GM18498 (cell line): ENCODE data around the gene LRRC2.
"Not testable (repeated sequence)": the region's sequence is repeated elsewhere in the genome, so short reads cannot be mapped to it uniquely, and the experiment has no call there.

Experiments used
- ATAC-seq: cut with Tn5 transposase; IDR thresholded peaks from one replicate; pipeline ENCODE4 v1.9.1; 2021; ENCODE audit warnings: mild to moderate bottlenecking, moderate library complexity; ENCODE audit not compliant: unreplicated experiment

LRRC2 gene

DNA sequence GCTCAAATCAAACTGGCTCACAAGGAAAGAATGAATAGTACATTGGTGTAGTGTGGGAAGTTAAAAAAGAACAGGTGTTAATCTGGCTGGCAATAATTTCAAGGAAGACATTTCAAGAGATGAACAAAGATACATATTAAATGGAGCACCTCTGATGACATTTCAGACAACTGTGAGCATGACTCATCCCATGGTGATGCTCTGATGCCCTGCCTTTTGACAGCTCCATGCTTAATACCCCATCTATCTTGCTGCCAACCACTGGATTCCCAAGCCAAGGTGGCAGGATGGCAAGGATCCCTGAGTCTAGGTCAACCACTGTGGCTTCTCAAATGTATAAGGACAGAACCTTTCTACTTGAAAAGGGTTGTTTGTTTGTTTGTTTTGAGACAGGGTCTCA lies 29.3 kb downstream of the LRRC2 start:
- ATAC-seq = no peak

GRCh38 chr3:46535746-46536145 lies 30.4 kb downstream of the LRRC2 start:
- no peak for ATAC-seq

GRCh38 chr3:46533091-46533490 lies 33.0 kb downstream of the LRRC2 start:
- ATAC-seq = no peak

- no peak for ATAC-seq
Measured at GRCh38 chr3:46527239-46527638, 38.9 kb downstream of the LRRC2 start.

GRCh38 chr3:46524832-46525231 lies 41.3 kb downstream of the LRRC2 start:
- ATAC-seq = no peak

DNA sequence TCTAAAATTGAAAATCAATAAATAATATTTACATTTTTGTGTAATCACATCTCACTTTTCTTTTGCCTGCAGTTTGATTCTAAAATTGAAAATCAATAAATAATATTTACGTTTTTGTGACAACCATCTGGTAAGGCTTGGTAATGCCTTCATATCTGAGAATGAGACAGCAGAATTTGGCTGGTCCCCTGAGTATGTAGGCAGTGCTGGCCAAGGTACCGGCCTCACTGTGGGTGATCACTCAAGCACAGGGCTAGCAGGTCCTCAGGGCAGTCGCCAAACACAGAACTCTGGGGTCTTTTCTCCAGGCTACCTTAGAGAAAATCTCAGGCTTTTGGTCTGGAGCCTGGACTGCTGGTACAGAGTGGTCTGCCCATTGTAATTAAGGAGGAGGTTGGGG lies 42.1 kb downstream of the LRRC2 start:
- ATAC-seq = no peak

GRCh38 chr3:46523556-46523955 lies 42.5 kb downstream of the LRRC2 start:
- ATAC-seq = no peak

DNA sequence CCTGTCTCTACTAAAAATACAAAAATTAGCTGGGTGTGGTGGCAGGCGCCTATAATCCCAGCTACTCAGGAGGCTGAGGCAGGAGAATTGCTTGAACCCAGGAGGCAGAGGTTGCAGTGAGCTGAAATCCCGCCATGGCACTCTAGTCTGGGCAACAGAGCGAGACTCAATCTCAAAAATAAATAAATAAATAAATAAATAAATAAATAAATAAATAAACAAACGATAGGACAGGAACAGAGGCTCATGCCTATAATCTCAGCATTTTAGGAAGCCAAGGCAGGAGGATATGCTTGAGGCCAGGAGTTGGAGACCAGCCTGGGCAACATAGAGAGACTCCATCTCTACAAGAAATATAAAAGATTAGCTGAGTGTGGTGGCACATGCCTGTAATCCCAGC lies 43.9 kb downstream of the LRRC2 start:
- not testable (repeated sequence) for ATAC-seq

DNA sequence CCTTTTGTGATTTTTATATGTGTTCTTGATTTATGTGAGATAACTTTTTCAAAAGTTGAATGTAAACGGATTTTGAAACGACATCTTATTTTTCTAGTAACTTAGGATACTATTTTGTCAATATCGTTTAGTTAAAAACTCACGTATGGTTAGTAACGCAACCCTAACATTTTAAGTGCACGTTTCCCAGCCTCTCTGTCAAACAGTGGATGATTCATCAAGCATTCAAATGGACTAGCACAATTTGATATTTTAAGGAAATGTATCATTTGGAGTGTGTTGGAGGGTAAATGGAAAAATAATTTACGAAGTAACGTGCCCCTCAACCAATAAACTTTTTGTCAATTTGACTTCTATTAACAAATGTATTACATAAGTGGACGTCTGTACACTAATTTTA lies 45.0 kb downstream of the LRRC2 start:
- no peak for ATAC-seq

DNA sequence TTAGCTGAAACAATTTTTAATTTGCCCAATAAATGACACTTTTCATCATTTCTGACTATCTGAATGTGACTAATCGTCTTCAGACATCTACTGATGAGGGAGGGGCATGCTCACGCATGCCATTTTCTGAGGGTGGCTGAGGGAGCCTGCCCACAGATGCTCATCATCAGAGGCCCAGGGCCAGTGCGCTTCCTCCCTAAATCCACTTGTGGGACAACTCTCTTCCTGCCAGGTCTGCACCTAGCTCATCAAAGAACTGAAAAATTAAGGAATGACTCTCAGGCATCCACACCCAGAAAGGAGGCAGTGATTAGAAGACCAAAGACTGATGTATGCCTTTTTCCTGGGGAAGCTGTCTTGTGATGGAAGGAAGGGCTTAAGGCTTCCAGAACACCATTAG lies 45.6 kb downstream of the LRRC2 start:
- no peak for ATAC-seq

DNA sequence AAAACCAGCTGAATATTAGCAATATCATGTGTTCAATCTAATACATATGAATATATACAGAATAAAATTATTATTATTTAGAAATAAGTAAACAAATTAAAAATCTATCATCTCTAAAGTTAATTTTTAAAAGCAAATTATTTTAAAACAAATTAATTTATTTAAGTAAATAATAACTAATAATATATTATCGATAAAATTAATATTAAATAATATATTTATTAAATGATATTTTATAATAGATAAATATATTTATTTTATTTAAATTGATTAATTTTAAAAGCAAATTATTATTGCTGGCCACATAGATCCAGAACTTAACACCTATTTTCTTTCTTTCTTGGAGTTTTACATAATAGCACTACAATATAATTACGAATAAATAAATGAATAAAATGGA lies 46.1 kb downstream of the LRRC2 start:
- ATAC-seq = no peak

- ATAC-seq = no peak
Measured at GRCh38 chr3:46517784-46518181, 48.3 kb downstream of the LRRC2 start.

DNA sequence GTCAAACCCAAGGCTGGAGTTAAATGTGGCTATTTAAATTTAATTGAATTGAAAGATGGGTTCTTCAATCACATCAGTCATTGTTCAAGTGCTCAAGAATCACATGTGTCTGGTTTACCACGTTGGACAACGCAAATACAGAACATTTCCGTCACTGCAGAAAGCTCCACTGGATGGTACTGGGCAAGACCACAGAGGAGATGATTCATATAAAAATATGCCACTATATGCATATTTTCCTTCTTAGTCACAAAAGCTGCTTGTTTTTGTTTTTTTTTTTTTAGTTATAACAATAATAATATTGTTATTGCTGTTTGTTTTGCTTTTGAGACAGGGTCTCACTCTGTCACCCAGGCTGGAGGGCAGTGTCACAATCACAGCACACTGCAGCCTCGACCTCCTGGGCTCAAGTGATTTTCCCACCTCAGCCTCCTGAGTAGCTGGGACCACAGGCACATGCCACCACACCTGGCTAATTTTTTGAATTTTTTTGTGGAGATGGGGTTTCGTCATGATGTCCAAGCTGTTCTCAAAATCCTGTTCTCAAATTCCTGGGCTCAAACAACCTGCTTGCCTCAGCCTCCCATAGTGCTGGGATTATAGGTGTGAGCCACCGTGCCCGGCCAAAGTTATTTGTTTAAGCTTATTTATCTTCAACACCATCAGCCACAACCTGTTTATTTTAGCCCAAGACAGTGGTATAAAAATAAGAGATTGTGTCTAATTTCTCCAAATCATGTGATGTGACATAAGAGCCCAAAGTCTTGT lies 48.9 kb downstream of the LRRC2 start:
- ATAC-seq = no peak

GRCh38 chr3:46516521-46516920 lies 49.6 kb downstream of the LRRC2 start:
- ATAC-seq = no peak

GRCh38 chr3:46512191-46512749 lies 53.8 kb downstream of the LRRC2 start:
- ATAC-seq = no peak

- no peak for ATAC-seq
Measured at GRCh38 chr3:46509661-46510187, 56.4 kb downstream of the LRRC2 start.

GRCh38 chr3:46508850-46509591 lies 57.1 kb downstream of the LRRC2 start:
- no peak for ATAC-seq

DNA sequence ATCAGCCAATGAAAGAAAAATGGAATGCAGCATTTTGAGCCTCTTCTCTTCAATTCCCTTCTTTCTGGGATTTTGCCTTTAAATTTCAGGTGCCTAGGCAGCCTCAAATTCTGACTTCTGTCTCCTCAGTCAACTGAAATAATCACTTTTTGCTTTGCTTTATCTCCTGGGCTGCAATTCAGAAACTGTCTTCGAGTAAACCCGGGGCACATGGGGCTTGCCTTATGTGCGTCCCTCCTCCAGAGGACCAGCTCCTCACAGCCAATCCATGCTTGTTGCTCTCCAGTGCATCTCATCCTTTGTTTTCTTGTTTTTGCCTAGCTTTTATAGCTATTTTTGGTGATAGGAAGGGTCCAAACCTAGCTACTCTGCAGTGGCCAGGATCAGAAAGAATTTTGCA lies 59.6 kb downstream of the LRRC2 start:
- ATAC-seq = no peak

GRCh38 chr3:46505953-46506352 lies 60.1 kb downstream of the LRRC2 start:
- ATAC-seq = no peak

- ATAC-seq = no peak
Measured at GRCh38 chr3:46504789-46505188, 61.3 kb downstream of the LRRC2 start.

- ATAC-seq = no peak
Measured at GRCh38 chr3:46503200-46503874, 62.8 kb downstream of the LRRC2 start.
